ENCODE results near the gene SSR4.

DNA sequence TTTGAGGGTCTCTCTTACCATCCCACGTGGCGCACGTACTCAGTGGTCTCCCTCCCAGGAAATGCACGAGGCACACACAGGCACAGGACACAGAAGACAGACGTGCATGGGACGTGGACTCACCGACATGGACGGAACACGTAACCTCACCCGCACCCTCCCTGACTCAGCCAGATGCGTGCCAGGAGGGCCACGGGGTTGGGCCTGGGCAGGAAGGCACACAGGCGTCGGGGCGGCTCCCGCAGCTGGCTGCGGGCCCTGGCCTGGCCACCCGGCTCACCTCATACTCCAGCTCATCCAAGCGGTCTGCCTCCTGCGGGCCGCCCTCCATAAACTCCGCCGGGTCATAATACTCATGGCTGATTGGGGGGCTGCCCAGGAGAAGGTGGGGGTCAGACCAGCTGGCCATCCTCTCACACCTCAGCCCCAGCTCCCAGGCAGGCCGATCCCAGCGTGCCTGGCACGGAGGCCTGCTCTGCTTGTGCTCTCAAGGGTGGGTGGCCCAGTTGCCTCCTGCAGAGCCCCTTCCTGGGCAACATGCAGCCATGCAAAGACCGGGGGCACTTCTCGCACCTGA is 12.6 kb downstream of the SSR4 start:
- TF ChIP-seq, protein P1, sequence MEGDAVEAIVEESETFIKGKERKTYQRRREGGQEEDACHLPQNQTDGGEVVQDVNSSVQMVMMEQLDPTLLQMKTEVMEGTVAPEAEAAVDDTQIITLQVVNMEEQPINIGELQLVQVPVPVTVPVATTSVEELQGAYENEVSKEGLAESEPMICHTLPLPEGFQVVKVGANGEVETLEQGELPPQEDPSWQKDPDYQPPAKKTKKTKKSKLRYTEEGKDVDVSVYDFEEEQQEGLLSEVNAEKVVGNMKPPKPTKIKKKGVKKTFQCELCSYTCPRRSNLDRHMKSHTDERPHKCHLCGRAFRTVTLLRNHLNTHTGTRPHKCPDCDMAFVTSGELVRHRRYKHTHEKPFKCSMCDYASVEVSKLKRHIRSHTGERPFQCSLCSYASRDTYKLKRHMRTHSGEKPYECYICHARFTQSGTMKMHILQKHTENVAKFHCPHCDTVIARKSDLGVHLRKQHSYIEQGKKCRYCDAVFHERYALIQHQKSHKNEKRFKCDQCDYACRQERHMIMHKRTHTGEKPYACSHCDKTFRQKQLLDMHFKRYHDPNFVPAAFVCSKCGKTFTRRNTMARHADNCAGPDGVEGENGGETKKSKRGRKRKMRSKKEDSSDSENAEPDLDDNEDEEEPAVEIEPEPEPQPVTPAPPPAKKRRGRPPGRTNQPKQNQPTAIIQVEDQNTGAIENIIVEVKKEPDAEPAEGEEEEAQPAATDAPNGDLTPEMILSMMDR (conservative IDR thresholded peaks at IDR 0.05) = no peak
- no peak for TF ChIP-seq ZFX (IDR thresholded peaks at IDR 0.05)

Measured in C4-2B (cell line).